Aorta (tissue), 5 donors: Measurements from ENCODE around the gene TFCP2. TPM values are rescaled to one million over a fixed set of nuclear protein-coding genes. Genes with fewer than 3 reads are reported as not detected.
A peak's percentile ranks its signal among the peaks of the same experiment; 100 is the strongest.

ENCODE experiments used
- ATAC-seq: fragments of 200-7000 bp; cut with Tn5 transposase; one replicate; pipeline ENCODE4 v1.9.1; 2022; ENCODE audit warnings: moderate library complexity; ENCODE audit not compliant: low FRiP score
- DNase-seq, 2 donors: peaks; one replicate each; pipeline ENCODE4 v3.0.0-alpha.2; 2020
- H3K27ac ChIP-seq, 2 donors: one replicate each; pipeline ENCODE4 v1.5.1; 2013; ENCODE audit warnings: low read length in 2 of 2, mild to moderate bottlenecking in 2 of 2, moderate library complexity in 2 of 2, control low read depth in 1 of 2, inconsistent platforms in 1 of 2, low read depth in 1 of 2
- H3K27me3 ChIP-seq, 2 donors: one replicate each; pipeline ENCODE4 v1.6.1; 2013; ENCODE audit warnings: control low read depth in 1 of 2, low read length in 1 of 2, mild to moderate bottlenecking in 1 of 2, moderate library complexity in 1 of 2; ENCODE audit not compliant: insufficient read depth in 2 of 2, control insufficient read depth in 1 of 2
- H3K36me3 ChIP-seq, 2 donors: one replicate each; pipeline ENCODE4 v1.6.1; 2013; ENCODE audit warnings: control low read depth in 1 of 2, low read length in 1 of 2, mild to moderate bottlenecking in 1 of 2; ENCODE audit not compliant: insufficient read depth in 2 of 2, control insufficient read depth in 1 of 2
- H3K4me1 ChIP-seq, 2 donors: one replicate each; pipeline ENCODE4 v1.6.1; 2013; ENCODE audit warnings: low read length in 2 of 2, control low read depth in 1 of 2, mild to moderate bottlenecking in 1 of 2, moderate library complexity in 1 of 2; ENCODE audit not compliant: insufficient read depth in 2 of 2, control insufficient read depth in 1 of 2
- H3K4me3 ChIP-seq, 2 donors: one replicate each; pipeline ENCODE4 v1.5.1; 2013; ENCODE audit warnings: low read length in 2 of 2, control low read depth in 1 of 2, mild to moderate bottlenecking in 1 of 2
- H3K9me3 ChIP-seq: one replicate; pipeline ENCODE4 v1.6.1; 2013; ENCODE audit warnings: mild to moderate bottlenecking, low read length; ENCODE audit not compliant: control insufficient read depth
- WGBS, 2 donors: extraction: QIAGEN DNeasy Blood & Tissue Kit; methylation state at CpG; one replicate each; pipeline ENCODE4 v1.1.7; 2013; 5-methylcytosine and 5-hydroxymethylcytosine counted together
- intact Hi-C, 2 donors: fragments of 100-400 bp; cut with DNase I; formaldehyde crosslinking; loops; one replicate each; pipeline versions ENCODE4 v1.14.2 to v1.15.0; 2022
- polyA plus RNA-seq, 2 donors: library from polyadenylated mRNA; stranded (reverse); fragments of 200-250 nt; gene quantifications; one replicate each; pipeline ENCODE4 v1.2.3, GENCODE V29; 2013
- total RNA-seq, 2 donors: library from RNA; stranded (reverse); fragmentation: NEBNext Ultra II Directional; extraction: Animal tissue kit (Norgen Biotek cat#: 25700); gene quantifications; one replicate each; pipeline ENCODE4 v1.2.1, GENCODE V29; 2021
- donor health status: healthy with polysubstance abuse.
- donor health status: Bipolar disorder and iron deficiency.
- donor health status: DM: no; HTN: no; CAD: no.
- donor health status: DM: no; HTN: no; CAD: no.
- donor health status: DM: yes; HTN: yes; CAD: no.

The TFCP2 gene
- total and polyA plus RNA-seq, 4 donors, result 8.9 to 25.4 (median 12.7) TPM

- DNase-seq, result no peak
- H3K27me3 ChIP-seq, result no peaks in the 10 kb centered on the region
- H3K9me3 ChIP-seq, result no peaks in the 10 kb centered on the region
- H3K4me3 ChIP-seq, result no peak overlapping the region
- ATAC-seq, result no peak
- intact Hi-C loops, result no loop called here
- H3K36me3 ChIP-seq, result peaks cover 6 to 13% of the 10 kb centered on the region in 2 donors
- no peaks in the 10 kb centered on the region for H3K4me1 ChIP-seq
- no peak overlapping the region for H3K27ac ChIP-seq
- WGBS, 2 donors, result 90% methylated on average over 2 of the region's 2 CpGs
Observed at GRCh38 chr12:51055060-51055459, 117.9 kb downstream of the TFCP2 start.

DNA sequence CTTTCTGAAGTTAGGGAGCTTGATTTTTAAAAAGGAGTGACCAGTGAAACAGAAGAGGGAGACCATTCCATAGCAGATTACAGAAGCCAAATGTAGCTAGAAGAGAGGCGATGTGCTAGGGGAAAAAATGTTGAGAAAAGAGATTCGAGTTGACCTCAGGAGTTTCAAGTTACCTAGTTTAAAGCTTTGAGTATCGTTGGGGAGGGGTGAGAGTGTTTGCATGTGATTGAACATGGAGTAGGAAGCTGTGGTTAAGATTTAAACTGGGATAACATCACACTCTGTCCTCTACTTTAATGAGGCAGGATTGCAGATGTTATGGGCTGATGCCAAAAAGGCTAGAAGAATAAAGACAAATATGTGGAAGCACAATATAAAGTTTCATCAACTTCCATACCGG lies 121.1 kb downstream of the TFCP2 start:
- H3K4me3 ChIP-seq, result no peak overlapping the region
- H3K27ac ChIP-seq, result no peak overlapping the region
- 71 to 83% methylated on average over 4 of the region's 4 CpGs for WGBS, 2 donors
- DNase-seq (no peak), ATAC-seq (no peak)
- intact Hi-C loops, result no loop called here
- peaks cover 0 to 12% of the 10 kb centered on the region in 2 donors for H3K36me3 ChIP-seq
- H3K9me3 ChIP-seq, result no peaks in the 10 kb centered on the region
- H3K4me1 ChIP-seq, result peaks cover 0 to 5% of the 10 kb centered on the region in 2 donors
- no peaks in the 10 kb centered on the region for H3K27me3 ChIP-seq

DNA sequence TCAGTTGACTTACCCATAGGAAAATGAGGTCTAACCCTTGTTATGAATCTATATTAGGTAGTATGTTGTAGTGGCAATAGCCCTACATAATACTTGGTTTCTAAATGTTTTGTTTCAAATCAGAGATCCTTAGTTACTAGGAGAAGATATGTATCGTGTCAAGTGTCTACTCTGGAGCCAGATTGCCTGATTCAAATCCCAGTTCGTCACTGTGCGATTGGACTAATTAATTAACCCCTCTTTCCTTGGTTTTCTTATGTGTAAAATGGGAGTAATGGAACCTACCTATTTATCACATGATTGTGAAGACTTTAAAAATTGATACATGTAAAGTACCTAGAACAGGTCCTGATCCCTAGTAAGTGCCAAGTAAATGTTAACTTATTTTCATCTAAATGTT lies 123.4 kb downstream of the TFCP2 start:
- ATAC-seq, result no peak
- no peak overlapping the region for H3K27ac ChIP-seq
- peaks cover 0 to 5% of the 10 kb centered on the region in 2 donors for H3K4me1 ChIP-seq
- no peak for DNase-seq
- no peak overlapping the region for H3K4me3 ChIP-seq
- H3K27me3 ChIP-seq, result no peaks in the 10 kb centered on the region
- WGBS, 2 donors, result 78 to 87% methylated on average over 3 of the region's 3 CpGs
- no peaks in the 10 kb centered on the region for H3K9me3 ChIP-seq
- H3K36me3 ChIP-seq, result peaks cover 0 to 2% of the 10 kb centered on the region in 2 donors
- intact Hi-C loops, result loop anchor here (5.0 to 10.0 kb wide), 2 partner anchors 33 to 295 kb away; partner anchors contain the start of genes CELA1 (in 1 of the 2) and CSRNP2 (in 1 of the 2)

- ATAC-seq, result no peak
- intact Hi-C loops, result loop anchor here (5.0 to 10.0 kb wide), 2 partner anchors 34 to 296 kb away; partner anchors contain the start of genes CELA1 (in 1 of the 2) and CSRNP2 (in 1 of the 2)
- Histone ChIP-seq H3K4me1 (peaks cover 0 to 5% of the 10 kb centered on the region in 2 donors), H3K36me3 (no peaks in the 10 kb centered on the region), H3K4me3 (peak overlapping the region; percentile 68 to 84), H3K27ac (peak overlapping the region in 1 of 2 donors; percentile 18), H3K27me3 (no peaks in the 10 kb centered on the region), H3K9me3 (no peaks in the 10 kb centered on the region)
- DNase-seq, result no peak
- WGBS, 2 donors, result 33 to 36% methylated on average over 14 of the region's 14 CpGs
Observed at GRCh38 chr12:51048661-51049251, 124.2 kb downstream of the TFCP2 start.

- Histone ChIP-seq H3K36me3 (no peaks in the 10 kb centered on the region), H3K9me3 (no peaks in the 10 kb centered on the region), H3K27ac (peak within 1 kb of the TSS in 1 of 2 donors; percentile 97), H3K4me1 (peaks cover 0 to 5% of the 10 kb centered on the region in 2 donors), H3K27me3 (no peaks in the 10 kb centered on the region), H3K4me3 (peak within 1 kb of the TSS; percentile 68 to 84)
- DNase-seq, result peak; percentile 94 to 96
- intact Hi-C loops, result loop anchor here (1.0 to 10.0 kb wide), 3 partner anchors 22 to 297 kb away; partner anchors contain the start of genes CELA1 (in 1 of the 2), CSRNP2 (in 1 of the 2) and SLC11A2 (in 1 of the 2)
- peak; percentile 99 for ATAC-seq
- 3 to 4% methylated on average over 51 of the region's 51 CpGs for WGBS, 2 donors
Observed at GRCh38 chr12:51047655-51048540, 125.0 kb downstream of the TFCP2 start, which contains the start of gene LETMD1. Gene LETMD1, plus strand, starts transcription at chr12:51048327. Its CDS starts 30 bp downstream, at chr12:51048357.

Other genes with a start within 250 kb of the TFCP2 start
- not detected for gene HIGD1C, start 220.6 kb downstream of the TFCP2 start, total RNA-seq
- not detected for gene HIGD1C, start 220.6 kb downstream of the TFCP2 start, polyA plus RNA-seq
- gene SLC11A2, start 146.8 kb downstream of the TFCP2 start, total RNA-seq, result 10 to 100 TPM; 71.9 to 97.2 TPM
- gene SLC11A2, start 146.8 kb downstream of the TFCP2 start, polyA plus RNA-seq, result 10 to 100 TPM; 11.1 to 20.6 TPM
- gene LETMD1, start 124.8 kb downstream of the TFCP2 start, total RNA-seq, result 10 to 100 TPM; 32.6 to 62.3 TPM
- gene LETMD1, start 124.8 kb downstream of the TFCP2 start, polyA plus RNA-seq, result 10 to 100 TPM; 52.6 to 59.6 TPM
- 10 to 100 TPM; 32.3 to 34.5 TPM for gene CSRNP2, start 89.5 kb downstream of the TFCP2 start, total RNA-seq
- 10 to 100 TPM in 1 of 2 donors, 1 to 10 TPM in 1; 6.1 to 19.0 TPM for gene CSRNP2, start 89.5 kb downstream of the TFCP2 start, polyA plus RNA-seq
- 10 to 100 TPM; 29.3 to 36.5 TPM for gene POU6F1, start 44.9 kb upstream of the TFCP2 start, total RNA-seq
- 10 to 100 TPM; 13.3 to 30.1 TPM for gene POU6F1, start 44.9 kb upstream of the TFCP2 start, polyA plus RNA-seq
- 100 to 1,000 TPM; 167 to 171 TPM for gene DAZAP2, start 65.7 kb upstream of the TFCP2 start, total RNA-seq
- 100 to 1,000 TPM; 271 to 311 TPM for gene DAZAP2, start 65.7 kb upstream of the TFCP2 start, polyA plus RNA-seq
- gene SMAGP, start 97.3 kb upstream of the TFCP2 start, total RNA-seq, result 1 to 10 TPM; 8.4 to 9.3 TPM
- gene SMAGP, start 97.3 kb upstream of the TFCP2 start, polyA plus RNA-seq, result 1 to 10 TPM; 4.1 to 4.5 TPM
- 10 to 100 TPM in 1 of 2 donors, 1 to 10 TPM in 1; 9.4 to 11.7 TPM for gene BIN2, start 151.0 kb upstream of the TFCP2 start, total RNA-seq
- 1 to 10 TPM; 1.4 to 4.6 TPM for gene BIN2, start 151.0 kb upstream of the TFCP2 start, polyA plus RNA-seq
- not detected for gene CELA1, start 173.5 kb upstream of the TFCP2 start, total RNA-seq
- not detected for gene CELA1, start 173.5 kb upstream of the TFCP2 start, polyA plus RNA-seq
- gene GALNT6, start 218.3 kb upstream of the TFCP2 start, total RNA-seq, result 1 to 10 TPM; 5.5 to 6.5 TPM
- 10 to 100 TPM in 1 of 2 donors, under 1 TPM in 1; 0.72 to 12.3 TPM for gene GALNT6, start 218.3 kb upstream of the TFCP2 start, polyA plus RNA-seq